Sigmoid colon (tissue), 4 donors: ENCODE measurements around the gene FAM240B.

Experiments used
- CTCF ChIP-seq, 4 experiments: fragments of 450-650 bp in 3 of 4; fragments of 200-600 bp in 1 of 4; IDR thresholded peaks; one replicate each; pipeline ENCODE4 v1.5.1; 2016 to 2019; ENCODE audit warnings: antibody characterized with exemption in 4 of 4, mild to moderate bottlenecking in 3 of 4, moderate library complexity in 2 of 4
- EP300 ChIP-seq, 4 donors: sonication (generic); formaldehyde crosslinking; IDR thresholded peaks; one replicate each; pipeline ENCODE4 v1.6.1; 2017; ENCODE audit warnings: antibody characterized with exemption in 4 of 4
- POLR2A ChIP-seq, 2 donors: fragments of 450-650 bp; IDR thresholded peaks; one replicate each; pipeline ENCODE4 v1.6.1; 2016; ENCODE audit warnings: antibody characterized with exemption in 2 of 2, mild to moderate bottlenecking in 2 of 2, moderate library complexity in 2 of 2

- TF ChIP-seq POLR2A (IDR thresholded peaks at IDR 0.05): no peak
- TF ChIP-seq CTCF (IDR thresholded peaks at IDR 0.05): no peak
- no peak for TF ChIP-seq EP300 (IDR thresholded peaks at IDR 0.05)
Observed at GRCh38 chr9:38699337-38699736, 20.6 kb downstream of the FAM240B start.
